Activated CD4-positive, alpha-beta T cell treated with anti-CD3 and anti-CD28 coated beads for 36 hours (primary cell): ENCODE data around the gene CPLX3. TPM values are rescaled to one million over a fixed set of nuclear protein-coding genes. Genes with fewer than 3 reads are reported as not detected.

ENCODE experiments used
- ATAC-seq: fragments of 200-7000 bp; cut with Tn5 transposase; one replicate; pipeline ENCODE4 v1.10.0; 2021; ENCODE audit warnings: mild to moderate bottlenecking, moderate library complexity
- CTCF ChIA-PET: fragments of 350-600 bp; sonication (Branson Sonifier 250); formaldehyde crosslinking; loops from one replicate; lab custom pipeline; 2021; ENCODE audit warnings: antibody characterized with exemption; lab: Charles Lee
- POLR2A ChIA-PET: fragments of 350-600 bp; sonication (Branson Sonifier 250); formaldehyde crosslinking; loops from one replicate; lab custom pipeline; 2021; ENCODE audit warnings: antibody characterized with exemption, inconsistent platforms; lab: Charles Lee
- DNase-seq: peaks from one replicate; pipeline ENCODE4 v3.0.0-alpha.2; 2020
- H3K27ac Mint-ChIP-seq: one replicate; pipeline ENCODE4 v1.8.0; 2021; ENCODE audit warnings: mixed read lengths
- H3K27me3 Mint-ChIP-seq: one replicate; pipeline ENCODE4 v1.8.0; 2021; ENCODE audit warnings: mixed read lengths
- H3K36me3 Mint-ChIP-seq: one replicate; pipeline ENCODE4 v1.8.0; 2021; ENCODE audit warnings: low read depth, mixed read lengths
- H3K4me1 Mint-ChIP-seq: one replicate; pipeline ENCODE4 v1.8.0; 2021; ENCODE audit warnings: mixed read lengths
- H3K4me3 Mint-ChIP-seq: one replicate; pipeline ENCODE4 v1.8.0; 2021; ENCODE audit warnings: mild to moderate bottlenecking, moderate library complexity, mixed read lengths
- H3K9me3 Mint-ChIP-seq: one replicate; pipeline ENCODE4 v1.8.0; 2021; ENCODE audit warnings: low read depth, mixed read lengths
- intact Hi-C, 2 experiments: fragments of 100-400 bp; cut with DNase I in 1 of 2; cut with micrococcal nuclease in 1 of 2; formaldehyde crosslinking; loops; one replicate each; pipeline versions ENCODE4 v1.14.2 to v1.15.1; 2022 to 2024; cut with DNase I, micrococcal nuclease
- total RNA-seq, 2 experiments: library from RNA; stranded (reverse); gene quantifications; one replicate each; pipeline ENCODE4 v1.2.3, GENCODE V29; 2021

CPLX3 gene
- total RNA-seq, 2 experiments from 2014 or later = 0.11 TPM; not detected in 1

- POLR2A ChIA-PET = no interaction called here
- no peak within 1 kb of the TSS for H3K27ac Mint-ChIP-seq
These were observed 13.9 kb upstream of the CPLX3 start, which contains the start of gene LMAN1L for GRCh38 chr15:74812533-74812932. LMAN1L (plus strand) TSS chr15:74812835; CDS start chr15:74812855, 20 bp downstream.

GRCh38 chr15:74815121-74815934, 11.1 kb upstream of the CPLX3 start:
- H3K4me1 Mint-ChIP-seq = peaks cover 12% of the 10 kb centered on the region
- no peak for DNase-seq
- POLR2A ChIA-PET = interaction anchor here (1.0 kb wide), 1 partner anchor 10 kb away, joined by 7 read pairs; no protein-coding TSS in a partner anchor
- no peaks in the 10 kb centered on the region for H3K9me3 Mint-ChIP-seq
- H3K27ac Mint-ChIP-seq = no peak overlapping the region
- no peak for ATAC-seq
- CTCF ChIA-PET = interaction anchor here (0.6 to 1.2 kb wide), 3 partner anchors 86 to 900 kb away, joined by 3 read pairs; no protein-coding TSS in a partner anchor
- no peaks in the 10 kb centered on the region for H3K27me3 Mint-ChIP-seq
- no peaks in the 10 kb centered on the region for H3K36me3 Mint-ChIP-seq
- intact Hi-C loops = no loop called here
- no peak overlapping the region for H3K4me3 Mint-ChIP-seq

More at GRCh38 chr15:74812533-74812932, 13.9 kb upstream of the CPLX3 start, which contains the start of gene LMAN1L:
- no peaks in the 10 kb centered on the region for H3K9me3 Mint-ChIP-seq
- CTCF ChIA-PET = interaction anchor here (0.6 to 0.7 kb wide), 4 partner anchors 13 to 35 kb away, joined by 3 to 4 read pairs (median 3); no protein-coding TSS in a partner anchor
- DNase-seq = no peak
- no peak within 1 kb of the TSS for H3K4me3 Mint-ChIP-seq
- no peak for ATAC-seq
- H3K27me3 Mint-ChIP-seq = no peaks in the 10 kb centered on the region
- no peaks in the 10 kb centered on the region for H3K36me3 Mint-ChIP-seq
- peaks cover 12% of the 10 kb centered on the region for H3K4me1 Mint-ChIP-seq
- intact Hi-C loops = no loop called here

DNA sequence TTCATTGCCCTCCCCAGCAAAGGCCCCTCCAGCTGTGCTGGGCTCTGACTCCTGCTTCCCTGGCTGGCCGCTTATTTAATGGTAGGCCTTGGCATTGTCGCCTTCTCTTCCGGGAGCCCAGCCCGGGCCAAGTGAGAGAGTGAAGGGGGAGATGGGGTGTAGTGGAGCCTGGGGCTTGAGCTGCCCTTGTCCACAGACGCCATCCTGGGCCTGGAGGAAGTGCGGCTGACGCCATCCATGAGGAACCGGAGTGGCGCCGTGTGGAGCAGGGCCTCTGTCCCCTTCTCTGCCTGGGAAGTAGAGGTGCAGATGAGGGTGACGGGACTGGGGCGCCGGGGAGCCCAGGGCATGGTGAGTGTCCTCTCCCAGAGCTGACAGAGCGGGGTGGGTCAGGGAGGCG, 10.5 kb upstream of the CPLX3 start:
- intact Hi-C loops = no loop called here
- no peaks in the 10 kb centered on the region for H3K9me3 Mint-ChIP-seq
- no peaks in the 10 kb centered on the region for H3K27me3 Mint-ChIP-seq
- H3K4me3 Mint-ChIP-seq = no peak overlapping the region
- H3K36me3 Mint-ChIP-seq = no peaks in the 10 kb centered on the region
- CTCF ChIA-PET = interaction anchor here (0.6 to 1.2 kb wide), 2 partner anchors 85 to 135 kb away, joined by 3 read pairs; no protein-coding TSS in a partner anchor
- ATAC-seq = no peak
- DNase-seq = no peak
- peaks cover 12% of the 10 kb centered on the region for H3K4me1 Mint-ChIP-seq
- no peak overlapping the region for H3K27ac Mint-ChIP-seq
- POLR2A ChIA-PET = interaction anchor here (1.0 kb wide), 1 partner anchor 10 kb away, joined by 7 read pairs; no protein-coding TSS in a partner anchor

DNA sequence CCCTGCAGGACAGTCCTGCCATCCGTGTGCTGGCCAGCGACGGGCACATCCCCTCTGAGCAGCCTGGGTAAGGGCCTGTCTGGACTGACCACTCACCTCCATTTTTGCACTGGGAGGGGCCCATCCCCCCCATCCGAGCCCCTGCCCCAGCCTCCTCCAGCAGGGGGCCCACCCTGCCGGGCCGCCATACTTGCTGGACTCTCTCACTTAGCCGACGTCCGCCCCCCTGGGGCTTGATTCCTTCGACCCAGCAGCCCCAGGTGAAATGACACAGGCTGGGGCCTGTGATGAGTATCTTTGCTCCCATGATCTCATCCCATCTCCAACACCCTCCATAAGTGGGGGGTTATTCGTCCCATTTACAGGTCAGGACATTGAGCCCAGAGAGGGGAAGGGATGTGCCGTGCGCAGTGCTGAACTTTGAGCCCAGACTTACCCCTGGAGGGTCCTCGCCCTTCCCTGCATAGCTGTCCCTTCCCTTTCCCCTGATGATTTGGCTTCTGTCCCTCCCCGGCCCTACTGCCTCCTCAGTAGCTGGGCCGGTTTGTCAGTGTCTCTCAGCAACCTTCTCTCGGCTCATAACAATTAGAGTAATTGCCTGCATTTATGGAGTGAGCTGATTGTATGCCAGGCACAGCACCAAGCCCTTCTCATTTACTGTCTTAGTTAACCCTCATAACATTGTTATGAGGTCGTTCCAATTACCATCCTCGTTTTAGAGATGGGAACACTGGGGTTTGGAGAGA, 9.6 kb upstream of the CPLX3 start:
- Mint-ChIP-seq H3K36me3 (no peaks in the 10 kb centered on the region), H3K9me3 (no peaks in the 10 kb centered on the region), H3K27ac (no peak overlapping the region), H3K27me3 (no peaks in the 10 kb centered on the region), H3K4me1 (peaks cover 12% of the 10 kb centered on the region), H3K4me3 (no peak overlapping the region)
- CTCF ChIA-PET = interaction anchor here (1.2 kb wide), 1 partner anchor 134 kb away, joined by 3 read pairs; no protein-coding TSS in a partner anchor
- ATAC-seq (no peak), DNase-seq (no peak)
- POLR2A ChIA-PET = no interaction called here
- intact Hi-C loops = no loop called here

DNA sequence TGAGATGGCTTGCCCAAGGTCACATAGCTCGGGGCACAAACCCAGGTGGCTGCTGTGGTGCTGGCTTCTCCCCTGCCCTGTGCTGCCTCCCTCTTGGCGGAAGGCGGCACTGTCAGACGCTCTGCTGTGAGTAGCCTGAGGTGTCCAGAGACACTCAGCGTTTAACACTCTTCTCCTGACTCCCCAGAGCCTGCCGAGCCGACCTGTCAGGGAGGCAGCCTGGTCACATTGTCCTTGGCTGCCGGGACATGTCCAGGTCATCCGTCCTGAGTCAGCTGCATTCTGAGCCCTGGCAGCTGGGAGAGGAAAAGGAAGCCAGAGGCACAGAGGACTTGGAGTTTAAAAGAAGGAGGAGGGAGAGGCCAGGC, 9.1 kb upstream of the CPLX3 start:
- Mint-ChIP-seq H3K27ac (no peak overlapping the region), H3K27me3 (no peaks in the 10 kb centered on the region), H3K36me3 (no peaks in the 10 kb centered on the region), H3K4me1 (peaks cover 12% of the 10 kb centered on the region), H3K9me3 (no peaks in the 10 kb centered on the region), H3K4me3 (no peak overlapping the region)
- ChIA-PET POLR2A (no interaction called here), CTCF (no interaction called here)
- ATAC-seq (no peak), DNase-seq (no peak)
- intact Hi-C loops = no loop called here

GRCh38 chr15:74820056-74820455, 6.4 kb upstream of the CPLX3 start:
- H3K27me3 Mint-ChIP-seq = peaks cover 3% of the 10 kb centered on the region
- peaks cover 12% of the 10 kb centered on the region for H3K4me1 Mint-ChIP-seq
- POLR2A ChIA-PET = no interaction called here
- H3K4me3 Mint-ChIP-seq = no peak overlapping the region
- CTCF ChIA-PET = interaction anchor here (1.5 to 3.4 kb wide), 2 partner anchors 51 to 82 kb away, joined by 6 to 9 read pairs; no protein-coding TSS in a partner anchor
- H3K27ac Mint-ChIP-seq = no peak overlapping the region
- intact Hi-C loops = no loop called here
- no peaks in the 10 kb centered on the region for H3K36me3 Mint-ChIP-seq
- ATAC-seq (no peak), DNase-seq (no peak)
- no peaks in the 10 kb centered on the region for H3K9me3 Mint-ChIP-seq

DNA sequence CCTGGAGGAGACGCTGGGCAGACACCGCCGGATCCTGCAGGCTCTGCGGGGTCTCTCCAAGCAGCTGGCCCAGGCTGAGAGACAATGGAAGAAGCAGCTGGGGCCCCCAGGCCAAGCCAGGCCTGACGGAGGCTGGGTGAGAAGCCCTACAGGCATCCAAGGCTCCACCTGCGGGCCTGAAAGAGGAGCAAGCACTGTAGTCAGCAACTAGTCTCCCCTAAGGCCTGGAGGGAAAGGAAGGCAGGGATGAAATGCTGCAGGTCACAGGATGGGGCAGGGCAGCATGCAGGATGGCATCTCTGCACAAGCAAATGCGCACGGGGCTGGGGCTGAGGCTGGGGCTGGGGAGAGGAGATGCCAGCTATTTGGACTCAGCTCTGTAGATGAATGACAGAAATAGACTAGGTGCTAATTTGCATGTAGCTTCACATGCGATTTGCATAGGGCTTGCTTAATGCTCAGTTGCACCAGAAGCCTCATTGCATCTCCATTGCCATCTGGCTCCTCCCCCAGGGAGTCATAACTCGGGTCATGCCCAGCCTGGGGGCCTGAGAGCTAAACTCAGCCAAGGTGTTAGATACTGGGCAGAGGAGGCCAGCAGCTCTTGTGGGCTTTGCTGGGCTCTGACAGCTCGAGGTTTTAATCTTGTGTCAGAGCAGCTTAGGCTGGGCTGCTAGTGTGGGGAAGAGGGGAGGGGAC, 5.2 kb upstream of the CPLX3 start:
- CTCF ChIA-PET = interaction anchor here (0.6 to 3.4 kb wide), 7 partner anchors 22 to 191 kb away, joined by 3 to 9 read pairs (median 6); no protein-coding TSS in a partner anchor
- POLR2A ChIA-PET = no interaction called here
- H3K27ac Mint-ChIP-seq = no peak overlapping the region

GRCh38 chr15:74821790-74822158, 4.7 kb upstream of the CPLX3 start:
- ChIA-PET POLR2A (no interaction called here), CTCF (interaction anchor here (0.6 to 3.4 kb wide), 4 partner anchors 22 to 188 kb away, joined by 3 to 9 read pairs (median 5); no protein-coding TSS in a partner anchor)
- DNase-seq = no peak
- Mint-ChIP-seq H3K4me3 (no peak overlapping the region), H3K36me3 (no peaks in the 10 kb centered on the region), H3K4me1 (peaks cover 12% of the 10 kb centered on the region), H3K9me3 (no peaks in the 10 kb centered on the region), H3K27me3 (peaks cover 8% of the 10 kb centered on the region), H3K27ac (no peak overlapping the region)
- intact Hi-C loops = no loop called here
- ATAC-seq = no peak

More for the DNA sequence above, 5.2 kb upstream of the CPLX3 start:
- no peak for DNase-seq
- intact Hi-C loops = no loop called here
- Mint-ChIP-seq H3K27me3 (peaks cover 5% of the 10 kb centered on the region), H3K36me3 (no peaks in the 10 kb centered on the region), H3K4me1 (peaks cover 12% of the 10 kb centered on the region), H3K9me3 (no peaks in the 10 kb centered on the region), H3K4me3 (no peak overlapping the region)
- no peak for ATAC-seq

- DNase-seq (no peak), ATAC-seq (no peak)
- ChIA-PET CTCF (interaction anchor here (0.6 to 3.4 kb wide), 3 partner anchors 23 to 58 kb away, joined by 6 to 9 read pairs (median 8); no protein-coding TSS in a partner anchor), POLR2A (no interaction called here)
- intact Hi-C loops = no loop called here
- H3K9me3 Mint-ChIP-seq = no peaks in the 10 kb centered on the region
- H3K36me3 Mint-ChIP-seq = no peaks in the 10 kb centered on the region
- H3K4me3 Mint-ChIP-seq = no peak overlapping the region
- no peak overlapping the region for H3K27ac Mint-ChIP-seq
- peaks cover 13% of the 10 kb centered on the region for H3K27me3 Mint-ChIP-seq
- H3K4me1 Mint-ChIP-seq = peaks cover 12% of the 10 kb centered on the region
These were observed 4.2 kb upstream of the CPLX3 start for GRCh38 chr15:74822233-74822632.

DNA sequence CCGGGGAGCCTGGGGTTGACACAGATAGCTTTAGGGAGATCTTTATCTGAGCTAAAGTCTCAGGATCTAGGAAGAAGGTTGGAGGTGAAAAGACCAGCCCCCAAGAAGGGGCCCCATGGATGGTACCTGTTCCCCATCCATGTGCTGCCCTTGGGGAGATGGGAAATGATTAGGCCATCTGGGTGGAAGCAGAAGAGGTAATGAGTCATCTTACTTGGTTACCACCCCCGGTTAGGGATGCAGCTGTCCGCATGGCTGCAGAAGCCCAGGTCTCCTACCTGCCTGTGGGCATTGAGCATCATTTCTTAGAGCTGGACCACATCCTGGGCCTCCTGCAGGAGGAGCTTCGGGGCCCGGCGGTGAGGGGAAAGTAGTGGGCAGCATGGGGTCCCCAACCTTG, 3.1 kb upstream of the CPLX3 start:
- intact Hi-C loops = no loop called here
- H3K4me3 Mint-ChIP-seq = no peak overlapping the region
- CTCF ChIA-PET = interaction anchor here (0.6 to 3.4 kb wide), 4 partner anchors 54 to 134 kb away, joined by 3 to 9 read pairs (median 4); partner anchors contain the start of gene RPP25
- no peaks in the 10 kb centered on the region for H3K36me3 Mint-ChIP-seq
- no peak for ATAC-seq
- peaks cover 10% of the 10 kb centered on the region for H3K4me1 Mint-ChIP-seq
- H3K27ac Mint-ChIP-seq = no peak overlapping the region
- peaks cover 20% of the 10 kb centered on the region for H3K27me3 Mint-ChIP-seq
- no peak for DNase-seq
- H3K9me3 Mint-ChIP-seq = no peaks in the 10 kb centered on the region
- POLR2A ChIA-PET = no interaction called here
